HG03469 (cell line): ENCODE data around the gene LAIR1.
"Not testable (repeated sequence)": the region's sequence is repeated elsewhere in the genome, so short reads cannot be mapped to it uniquely, and the experiment has no call there.

Experiments used
- ATAC-seq: cut with Tn5 transposase; IDR thresholded peaks from one replicate; pipeline ENCODE4 v1.9.1; 2021; ENCODE audit warnings: mild to moderate bottlenecking, moderate library complexity, moderate number of reproducible peaks; ENCODE audit not compliant: unreplicated experiment

Gene LAIR1

GRCh38 chr19:54379187-54379678, 14.5 kb upstream of the LAIR1 start:
- no peak for ATAC-seq

- ATAC-seq = no peak
These were observed 12.0 kb upstream of the LAIR1 start for GRCh38 chr19:54376610-54377285.

GRCh38 chr19:54375181-54375938, 10.6 kb upstream of the LAIR1 start:
- ATAC-seq = not testable (repeated sequence)

GRCh38 chr19:54373781-54374631, 9.3 kb upstream of the LAIR1 start:
- no peak for ATAC-seq

- ATAC-seq = not testable (repeated sequence)
These were observed 6.7 kb upstream of the LAIR1 start for GRCh38 chr19:54371453-54371852.

GRCh38 chr19:54370434-54370796, 5.7 kb upstream of the LAIR1 start:
- ATAC-seq = not testable (repeated sequence)

- ATAC-seq = not testable (repeated sequence)
These were observed 5.1 kb upstream of the LAIR1 start for GRCh38 chr19:54369688-54370433.

- no peak for ATAC-seq
These were observed 4.5 kb upstream of the LAIR1 start for GRCh38 chr19:54369082-54369687.

- ATAC-seq = no peak
These were observed 2.1 kb upstream of the LAIR1 start for GRCh38 chr19:54366811-54367210.

- not testable (repeated sequence) for ATAC-seq
These were observed 1.1 kb upstream of the LAIR1 start for GRCh38 chr19:54365798-54366197.

GRCh38 chr19:54361680-54362422, 2.9 kb downstream of the LAIR1 start:
- ATAC-seq = not testable (repeated sequence)

GRCh38 chr19:54359149-54359820, 5.4 kb downstream of the LAIR1 start:
- ATAC-seq = not testable (repeated sequence)

- ATAC-seq = no peak
These were observed 7.3 kb downstream of the LAIR1 start for GRCh38 chr19:54357381-54357780.

- ATAC-seq = no peak
These were observed 8.2 kb downstream of the LAIR1 start for GRCh38 chr19:54356444-54357056.

GRCh38 chr19:54355675-54356074, 9.1 kb downstream of the LAIR1 start:
- no peak for ATAC-seq

GRCh38 chr19:54354761-54355160, 10.0 kb downstream of the LAIR1 start:
- ATAC-seq = no peak

GRCh38 chr19:54352546-54352945, 12.2 kb downstream of the LAIR1 start:
- no peak for ATAC-seq

- no peak for ATAC-seq
These were observed 12.7 kb downstream of the LAIR1 start for GRCh38 chr19:54352041-54352440.
